Stimulated activated CD8-positive, alpha-beta memory T cell treated with anti-CD3 and anti-CD28 coated beads, Interleukin-7, amount 100 ng/mL, for 4 hours (primary cell): ENCODE measurements around the gene DNAJC18.
A peak's percentile ranks its signal among the peaks of the same experiment; 100 is the strongest.
"Not testable (repeated sequence)": the region's sequence is repeated elsewhere in the genome, so short reads cannot be mapped to it uniquely, and the experiment has no call there.

Source experiments
- DNase-seq, 2 donors: peaks; one replicate each; pipeline ENCODE4 v3.0.0-alpha.2; 2020; ENCODE audit warnings: low read depth in 2 of 2

DNAJC18 gene

GRCh38 chr5:139461176-139461575 is 21.9 kb upstream of the DNAJC18 start:
- DNase-seq = no peak

- no peak for DNase-seq
These were observed 21.1 kb upstream of the DNAJC18 start for GRCh38 chr5:139460455-139460854.

GRCh38 chr5:139459451-139459934 is 20.2 kb upstream of the DNAJC18 start:
- no peak for DNase-seq

GRCh38 chr5:139458580-139459407 is 19.5 kb upstream of the DNAJC18 start:
- peak; percentile 68 to 76 for DNase-seq

GRCh38 chr5:139457653-139458306 is 18.5 kb upstream of the DNAJC18 start:
- no peak for DNase-seq

GRCh38 chr5:139457241-139457640 is 17.9 kb upstream of the DNAJC18 start:
- no peak for DNase-seq

- DNase-seq = no peak
These were observed 17.5 kb upstream of the DNAJC18 start for GRCh38 chr5:139456776-139457175.

GRCh38 chr5:139454568-139455290 is 15.4 kb upstream of the DNAJC18 start:
- no peak for DNase-seq

GRCh38 chr5:139453683-139454567 is 14.6 kb upstream of the DNAJC18 start:
- DNase-seq = peak; percentile 50 to 54

GRCh38 chr5:139451878-139452660 is 12.7 kb upstream of the DNAJC18 start:
- no peak for DNase-seq

- no peak for DNase-seq
These were observed 11.9 kb upstream of the DNAJC18 start for GRCh38 chr5:139451176-139451575.

- DNase-seq = no peak
These were observed 7.8 kb upstream of the DNAJC18 start for GRCh38 chr5:139446956-139447779.

GRCh38 chr5:139445325-139446170 is 6.2 kb upstream of the DNAJC18 start:
- DNase-seq = no peak

- DNase-seq = no peak
These were observed 4.6 kb upstream of the DNAJC18 start for GRCh38 chr5:139443831-139444453.

GRCh38 chr5:139440416-139440815 is 1.1 kb upstream of the DNAJC18 start:
- not testable (repeated sequence) for DNase-seq

- DNase-seq = no peak
These were observed 665 bp downstream of the DNAJC18 start for GRCh38 chr5:139438707-139439012.

- no peak for DNase-seq
These were observed 3.6 kb downstream of the DNAJC18 start for GRCh38 chr5:139435676-139436075.

GRCh38 chr5:139431706-139432105 is 7.6 kb downstream of the DNAJC18 start:
- no peak for DNase-seq
